NCI-H446 (cell line): Measurements from ENCODE around the gene FBXO30.

Experiments used
- DNase-seq, 2 experiments: peaks; one replicate each; lab custom pipeline; 2025; lab: John Stamatoyannopoulos, UW

The FBXO30 gene

GRCh38 chr6:145749632-145750031, 65.0 kb downstream of the FBXO30 start:
- no peak for DNase-seq

DNA sequence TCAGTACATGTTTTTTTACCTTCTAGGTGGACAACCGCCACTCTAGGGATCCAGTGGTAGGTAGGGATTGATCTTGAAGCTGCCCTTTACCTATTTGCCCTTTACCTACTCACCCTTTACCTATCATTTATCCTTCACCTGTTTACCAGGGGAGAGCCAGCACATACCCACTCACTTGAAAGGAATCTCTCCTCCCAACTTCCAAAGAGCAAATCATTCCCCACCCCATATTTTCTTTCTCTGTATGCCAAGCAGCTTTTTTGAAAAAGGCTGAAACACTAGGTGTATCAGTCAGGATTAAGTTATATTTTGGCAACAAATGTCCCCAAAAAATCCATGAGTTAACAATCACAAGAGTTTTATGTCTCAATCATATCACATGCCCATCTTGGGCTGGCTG, 68.7 kb downstream of the FBXO30 start:
- DNase-seq, result no peak

DNA sequence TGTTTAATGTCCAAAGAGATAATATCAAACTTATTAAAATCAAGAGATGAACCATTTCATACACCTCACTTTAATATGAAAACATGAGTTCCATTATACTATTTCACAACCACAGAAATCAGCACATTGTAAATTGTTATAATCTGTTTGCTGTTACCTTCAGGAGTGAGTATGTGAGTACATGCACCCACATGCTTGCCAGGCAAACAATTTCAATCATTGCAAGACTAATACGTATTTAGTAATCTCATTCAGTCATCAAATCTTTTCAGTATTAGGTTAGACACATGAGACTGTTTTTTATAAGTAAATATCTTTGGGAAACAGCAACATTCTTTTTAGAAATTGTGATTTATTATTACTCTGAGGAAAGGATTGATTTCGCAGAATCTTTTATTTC, 70.0 kb downstream of the FBXO30 start:
- DNase-seq, result no peak
